ENCODE measurements around the gene BABAM1. TPM values are rescaled to one million over a fixed set of nuclear protein-coding genes. Genes with fewer than 3 reads are reported as not detected.

BABAM1 gene
- total RNA-seq, 1 experiment from 2014 or later = 133 TPM

GRCh38 chr19:17302391-17303166 is 35.3 kb downstream of the BABAM1 start:
- no peak for DNase-seq (ENCODE audit: low read depth)

GRCh38 chr19:17303167-17303939 is 36.1 kb downstream of the BABAM1 start, which contains the start of gene ABHD8:
ABHD8 (minus strand) TSS chr19:17303425; CDS start chr19:17301616, 1,809 bp downstream.
- peak; percentile 91 for DNase-seq (ENCODE audit: low read depth)

- no peak for DNase-seq (ENCODE audit: low read depth)
Measured at GRCh38 chr19:17303940-17304267, 36.7 kb downstream of the BABAM1 start.

GRCh38 chr19:17304386-17305215 is 37.4 kb downstream of the BABAM1 start:
- no peak for DNase-seq (ENCODE audit: low read depth)

- no peak for DNase-seq (ENCODE audit: low read depth)
Measured at GRCh38 chr19:17305216-17305516, 37.9 kb downstream of the BABAM1 start.

- peak; percentile 99 for DNase-seq (ENCODE audit: low read depth)
Measured at GRCh38 chr19:17305517-17306284, 38.5 kb downstream of the BABAM1 start, which contains the start of gene MRPL34. MRPL34 (plus strand) TSS chr19:17305872; CDS start chr19:17305893, 21 bp downstream.

- no peak for DNase-seq (ENCODE audit: low read depth)
Measured at GRCh38 chr19:17306285-17306714, 39.1 kb downstream of the BABAM1 start.

- no peak for DNase-seq (ENCODE audit: low read depth)
Measured at GRCh38 chr19:17307876-17308377, 40.7 kb downstream of the BABAM1 start.

- DNase-seq (ENCODE audit: low read depth) = peak; percentile 100
Measured at GRCh38 chr19:17309198-17309964, 42.1 kb downstream of the BABAM1 start, which contains the start of gene DDA1. DDA1 (plus strand) TSS chr19:17309563; CDS start chr19:17309655, 92 bp downstream.

GRCh38 chr19:17309965-17310461 is 42.8 kb downstream of the BABAM1 start:
- no peak for DNase-seq (ENCODE audit: low read depth)

GRCh38 chr19:17311455-17312188 is 44.4 kb downstream of the BABAM1 start:
- peak; percentile 84 for DNase-seq (ENCODE audit: low read depth)

- DNase-seq (ENCODE audit: low read depth) = no peak
Measured at GRCh38 chr19:17312189-17313113, 45.2 kb downstream of the BABAM1 start.

- DNase-seq (ENCODE audit: low read depth) = no peak
Measured at GRCh38 chr19:17314007-17314593, 46.9 kb downstream of the BABAM1 start.

GRCh38 chr19:17318966-17319365 is 51.7 kb downstream of the BABAM1 start:
- no peak for DNase-seq (ENCODE audit: low read depth)

GRCh38 chr19:17319473-17320238 is 52.4 kb downstream of the BABAM1 start:
- DNase-seq (ENCODE audit: low read depth) = no peak

GRCh38 chr19:17320435-17320834 is 53.2 kb downstream of the BABAM1 start:
- no peak for DNase-seq (ENCODE audit: low read depth)

Data from RPMI7951 (cell line).